Ammon's horn (tissue), 1 donor: ENCODE results near the gene TBXAS1.

Source experiments
- DNase-seq: peaks from one replicate; pipeline ENCODE4 v3.0.0-alpha.2; 2016; ENCODE audit warnings: low spot score

Gene TBXAS1

GRCh38 chr7:139976838-139977656 lies 148.0 kb downstream of the TBXAS1 start:
- DNase-seq: no peak

- no peak for DNase-seq
Observed at GRCh38 chr7:139981511-139981895, 152.4 kb downstream of the TBXAS1 start.

- no peak for DNase-seq
Observed at GRCh38 chr7:139982927-139983920, 154.2 kb downstream of the TBXAS1 start.

- no peak for DNase-seq
Observed at GRCh38 chr7:139984642-139985539, 155.8 kb downstream of the TBXAS1 start.

GRCh38 chr7:139985811-139986210 lies 156.7 kb downstream of the TBXAS1 start:
- DNase-seq: no peak

GRCh38 chr7:139987691-139988516 lies 158.8 kb downstream of the TBXAS1 start:
- DNase-seq: no peak

GRCh38 chr7:139989366-139990141 lies 160.5 kb downstream of the TBXAS1 start:
- DNase-seq: no peak

GRCh38 chr7:139990142-139990535 lies 161.1 kb downstream of the TBXAS1 start:
- DNase-seq: no peak

- DNase-seq: no peak
Observed at GRCh38 chr7:139990571-139991268, 161.7 kb downstream of the TBXAS1 start.

- no peak for DNase-seq
Observed at GRCh38 chr7:139991269-139991666, 162.2 kb downstream of the TBXAS1 start.

- no peak for DNase-seq
Observed at GRCh38 chr7:139991911-139992310, 162.8 kb downstream of the TBXAS1 start.

GRCh38 chr7:139992353-139993044 lies 163.4 kb downstream of the TBXAS1 start:
- no peak for DNase-seq

- DNase-seq: no peak
Observed at GRCh38 chr7:139993169-139993568, 164.1 kb downstream of the TBXAS1 start.

- DNase-seq: no peak
Observed at GRCh38 chr7:139993592-139993991, 164.5 kb downstream of the TBXAS1 start.

- peak; percentile 25 for DNase-seq
Observed at GRCh38 chr7:139994356-139994755, 165.3 kb downstream of the TBXAS1 start.

- peak; percentile 86 for DNase-seq
Observed at GRCh38 chr7:139995017-139995915, 166.2 kb downstream of the TBXAS1 start.

- DNase-seq: no peak
Observed at GRCh38 chr7:139998572-139998971, 169.5 kb downstream of the TBXAS1 start.

- DNase-seq: no peak
Observed at GRCh38 chr7:139999516-139999915, 170.5 kb downstream of the TBXAS1 start.
